Spleen (tissue), 7 donors: ENCODE measurements around the gene LSMEM2.

ENCODE experiments used
- POLR2A ChIP-seq, 3 donors: fragments of 450-650 bp; IDR thresholded peaks; one replicate each; pipeline ENCODE4 v1.5.1; 2017; ENCODE audit warnings: antibody characterized with exemption in 3 of 3, mild to moderate bottlenecking in 1 of 3
- POLR2AphosphoS5 ChIP-seq, 3 donors: sonication (generic); formaldehyde crosslinking; IDR thresholded peaks; one replicate each; pipeline ENCODE4 v1.5.1; 2017; ENCODE audit warnings: antibody characterized with exemption in 3 of 3
- TF ChIP-seq, protein P1 (sequence below), 11 experiments: fragments of 200-600 bp in 7 of 11; fragments of 450-650 bp in 4 of 11; sonication (generic) in 4 of 11; IDR thresholded peaks in 8 of 11; conservative IDR thresholded peaks in 3 of 11; 1 replicate in 7 of 11; 2 replicates in 4 of 11; pipeline versions ENCODE4 v1.4.0 to v1.8.0; 2016 to 2021; ENCODE audit warnings: antibody characterized with exemption in 11 of 11, inconsistent platforms in 4 of 11, mild to moderate bottlenecking in 1 of 11
- donor health status: DM: no; HTN: no; CAD: no; lungs with moderate emphysema.
- donor health status: DM: no; HTN: no; CAD: no.
- donor health status: DM: no; HTN: no; CAD: no.

- TF ChIP-seq POLR2A (IDR thresholded peaks at IDR 0.05) = no peak
- TF ChIP-seq, protein P1, sequence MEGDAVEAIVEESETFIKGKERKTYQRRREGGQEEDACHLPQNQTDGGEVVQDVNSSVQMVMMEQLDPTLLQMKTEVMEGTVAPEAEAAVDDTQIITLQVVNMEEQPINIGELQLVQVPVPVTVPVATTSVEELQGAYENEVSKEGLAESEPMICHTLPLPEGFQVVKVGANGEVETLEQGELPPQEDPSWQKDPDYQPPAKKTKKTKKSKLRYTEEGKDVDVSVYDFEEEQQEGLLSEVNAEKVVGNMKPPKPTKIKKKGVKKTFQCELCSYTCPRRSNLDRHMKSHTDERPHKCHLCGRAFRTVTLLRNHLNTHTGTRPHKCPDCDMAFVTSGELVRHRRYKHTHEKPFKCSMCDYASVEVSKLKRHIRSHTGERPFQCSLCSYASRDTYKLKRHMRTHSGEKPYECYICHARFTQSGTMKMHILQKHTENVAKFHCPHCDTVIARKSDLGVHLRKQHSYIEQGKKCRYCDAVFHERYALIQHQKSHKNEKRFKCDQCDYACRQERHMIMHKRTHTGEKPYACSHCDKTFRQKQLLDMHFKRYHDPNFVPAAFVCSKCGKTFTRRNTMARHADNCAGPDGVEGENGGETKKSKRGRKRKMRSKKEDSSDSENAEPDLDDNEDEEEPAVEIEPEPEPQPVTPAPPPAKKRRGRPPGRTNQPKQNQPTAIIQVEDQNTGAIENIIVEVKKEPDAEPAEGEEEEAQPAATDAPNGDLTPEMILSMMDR (IDR thresholded peaks at IDR 0.05 in 8 of 11, conservative IDR thresholded peaks at IDR 0.05 in 3 of 11) = peak in 1 of 11 experiments; percentile 34
- peak; percentile 86 to 88 (median 86) for TF ChIP-seq POLR2AphosphoS5 (IDR thresholded peaks at IDR 0.05)
These were observed 24.3 kb downstream of the LSMEM2 start, which contains the start of gene HYAL1 for GRCh38 chr3:50303013-50303815.
